HFFc6 (cell line): ENCODE data around the gene HS6ST3. TPM values are rescaled to one million over a fixed set of nuclear protein-coding genes. Genes with fewer than 3 reads are reported as not detected.

Source experiments
- DNase-seq: peaks from one replicate; pipeline ENCODE4 v3.0.0-alpha.2; 2018
- H3K27ac Mint-ChIP-seq: 2 replicates; pipeline ENCODE4 v1.8.0; 2020; ENCODE audit warnings: mild to moderate bottlenecking, mixed read lengths
- H3K27me3 Mint-ChIP-seq: 2 replicates; pipeline ENCODE4 v1.8.0; 2021; ENCODE audit warnings: mild to moderate bottlenecking, moderate library complexity, mixed read lengths; ENCODE audit not compliant: insufficient read depth
- H3K36me3 Mint-ChIP-seq: 2 replicates; pipeline ENCODE4 v1.8.0; 2021; ENCODE audit warnings: low read depth, mixed read lengths
- H3K4me1 Mint-ChIP-seq: 2 replicates; pipeline ENCODE4 v1.8.0; 2020; ENCODE audit warnings: low read depth, mixed read lengths
- H3K4me3 Mint-ChIP-seq: 2 replicates; pipeline ENCODE4 v1.8.0; 2020; ENCODE audit warnings: mild to moderate bottlenecking, moderate library complexity, mixed read lengths
- H3K9me3 Mint-ChIP-seq: 2 replicates; pipeline ENCODE4 v1.8.0; 2020; ENCODE audit warnings: mild to moderate bottlenecking, mixed read lengths
- CTCF ChIP-seq: fragments of 200-600 bp; sonication (generic); IDR thresholded peaks from 2 replicates; pipeline ENCODE4 v1.5.0; 2021; ENCODE audit warnings: antibody characterized with exemption, mild to moderate bottlenecking
- total RNA-seq, 6 experiments: library from RNA; stranded (reverse); fragmentation: NEBNext Ultra II Directional; extraction: Animal tissue kit (Norgen Biotek cat#: 25700); gene quantifications; 2 replicates in 1 of 6; 3 replicates in 5 of 6; pipeline ENCODE4 v1.2.3, GENCODE V29; 2021

HS6ST3 gene
- total RNA-seq, 6 experiments from 2014 or later: not detected

- no peaks in the 10 kb centered on the region for H3K27me3 Mint-ChIP-seq
- no peak for DNase-seq
- no peaks in the 10 kb centered on the region for H3K36me3 Mint-ChIP-seq
- peaks cover 27% of the 10 kb centered on the region for H3K9me3 Mint-ChIP-seq
- no peak for TF ChIP-seq CTCF
- no peak overlapping the region for H3K27ac Mint-ChIP-seq
- H3K4me1 Mint-ChIP-seq: no peaks in the 10 kb centered on the region
- H3K4me3 Mint-ChIP-seq: no peak overlapping the region
These were observed 195.1 kb downstream of the HS6ST3 start for GRCh38 chr13:96284971-96285370.

GRCh38 chr13:96285729-96286128, 195.8 kb downstream of the HS6ST3 start:
- Mint-ChIP-seq H3K36me3 (no peaks in the 10 kb centered on the region), H3K4me1 (no peaks in the 10 kb centered on the region), H3K27me3 (no peaks in the 10 kb centered on the region; the same call in 1 of the 2 replicates), H3K4me3 (no peak overlapping the region), H3K27ac (no peak overlapping the region), H3K9me3 (peaks cover 20% of the 10 kb centered on the region)
- DNase-seq: no peak
- no peak for TF ChIP-seq CTCF

GRCh38 chr13:96294930-96295881, 205.3 kb downstream of the HS6ST3 start:
- H3K27ac Mint-ChIP-seq: no peak overlapping the region
- DNase-seq: no peak
- no peaks in the 10 kb centered on the region; the same call in 1 of the 2 replicates for H3K27me3 Mint-ChIP-seq
- TF ChIP-seq CTCF: no peak
- H3K9me3 Mint-ChIP-seq: peaks cover 8% of the 10 kb centered on the region
- no peaks in the 10 kb centered on the region for H3K4me1 Mint-ChIP-seq
- H3K4me3 Mint-ChIP-seq: no peak overlapping the region
- H3K36me3 Mint-ChIP-seq: no peaks in the 10 kb centered on the region

GRCh38 chr13:96297360-96297759, 207.5 kb downstream of the HS6ST3 start:
- Mint-ChIP-seq H3K27ac (no peak overlapping the region), H3K9me3 (peaks cover 8% of the 10 kb centered on the region), H3K36me3 (no peaks in the 10 kb centered on the region), H3K27me3 (no peaks in the 10 kb centered on the region), H3K4me1 (no peaks in the 10 kb centered on the region), H3K4me3 (no peak overlapping the region)
- TF ChIP-seq CTCF: no peak
- DNase-seq: no peak

- H3K27me3 Mint-ChIP-seq: no peaks in the 10 kb centered on the region
- TF ChIP-seq CTCF: no peak
These were observed 209.3 kb downstream of the HS6ST3 start for GRCh38 chr13:96299235-96299634.

More at GRCh38 chr13:96299235-96299634, 209.3 kb downstream of the HS6ST3 start:
- H3K9me3 Mint-ChIP-seq: peaks cover 18% of the 10 kb centered on the region
- H3K27ac Mint-ChIP-seq: no peak overlapping the region
- H3K36me3 Mint-ChIP-seq: no peaks in the 10 kb centered on the region
- no peak overlapping the region for H3K4me3 Mint-ChIP-seq
- H3K4me1 Mint-ChIP-seq: no peaks in the 10 kb centered on the region
- no peak for DNase-seq
